HG03060 (cell line): ENCODE data around the gene NKG7.

ENCODE experiments used
- ATAC-seq: cut with Tn5 transposase; IDR thresholded peaks from one replicate; pipeline ENCODE4 v1.9.1; 2021; ENCODE audit warnings: low read depth, moderate number of reproducible peaks; ENCODE audit not compliant: unreplicated experiment

NKG7 gene

DNA sequence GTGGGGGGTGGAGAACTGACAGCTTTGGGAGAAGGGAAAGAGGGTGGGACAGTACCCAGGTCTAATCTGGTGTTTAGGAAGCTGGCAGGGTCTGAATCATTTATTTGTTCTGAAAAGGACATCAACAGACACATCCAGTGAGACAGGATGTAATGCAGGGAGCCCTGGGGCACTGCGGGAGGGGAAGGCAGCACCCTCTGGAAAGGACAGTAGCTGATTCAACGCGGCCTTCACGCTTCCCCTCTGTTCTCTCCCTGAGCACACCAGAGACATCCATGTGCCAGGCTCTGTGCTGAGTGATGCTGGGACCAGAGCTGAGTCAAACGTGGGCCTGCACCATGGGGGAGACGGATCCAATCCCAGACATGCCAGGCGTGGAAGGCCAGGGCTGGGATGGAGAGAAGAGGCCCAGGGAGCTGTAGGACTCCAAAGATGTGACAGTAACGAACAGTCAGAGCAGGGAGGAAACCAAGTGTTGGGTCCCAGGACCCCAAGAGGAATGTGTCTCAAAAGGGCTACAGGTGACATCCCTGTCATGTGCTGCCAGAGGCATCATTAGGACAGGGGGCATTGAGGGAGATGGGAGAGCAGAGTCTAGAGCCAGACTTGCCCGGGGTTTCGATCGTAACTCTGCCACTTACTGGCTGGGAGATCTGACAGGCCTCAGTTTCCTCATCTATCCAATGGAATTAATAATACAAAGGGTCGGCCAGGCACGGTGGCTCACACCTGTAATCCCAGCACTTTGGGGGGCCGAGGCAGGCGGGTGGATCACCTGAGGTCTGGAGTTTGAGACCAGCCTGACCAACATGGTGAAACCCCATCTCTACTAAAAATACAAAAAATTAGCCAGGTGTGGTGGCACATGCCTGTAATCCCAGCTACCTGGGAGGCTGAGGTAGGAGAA is 8.0 kb downstream of the NKG7 start:
- no peak for ATAC-seq

DNA sequence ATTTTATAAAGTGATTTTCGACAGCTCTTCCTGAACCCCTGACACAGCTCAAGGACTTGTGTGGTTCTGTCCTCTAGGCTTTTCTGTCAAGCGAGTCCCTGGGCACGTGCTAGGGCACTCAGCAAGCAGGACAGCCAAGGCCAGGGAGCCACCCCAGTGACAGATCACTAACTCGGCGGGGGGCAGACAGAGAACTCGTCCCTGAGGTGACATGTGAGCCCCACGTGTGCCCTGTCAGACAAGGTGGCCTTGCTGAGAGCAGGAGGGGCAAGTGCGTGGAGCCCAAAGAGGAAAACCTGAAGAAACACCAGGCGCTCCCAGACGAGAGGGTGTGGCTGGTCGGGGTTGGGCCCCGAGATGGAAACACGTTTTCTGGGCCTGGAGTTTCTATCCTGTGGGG is 11.2 kb downstream of the NKG7 start:
- ATAC-seq, result no peak

DNA sequence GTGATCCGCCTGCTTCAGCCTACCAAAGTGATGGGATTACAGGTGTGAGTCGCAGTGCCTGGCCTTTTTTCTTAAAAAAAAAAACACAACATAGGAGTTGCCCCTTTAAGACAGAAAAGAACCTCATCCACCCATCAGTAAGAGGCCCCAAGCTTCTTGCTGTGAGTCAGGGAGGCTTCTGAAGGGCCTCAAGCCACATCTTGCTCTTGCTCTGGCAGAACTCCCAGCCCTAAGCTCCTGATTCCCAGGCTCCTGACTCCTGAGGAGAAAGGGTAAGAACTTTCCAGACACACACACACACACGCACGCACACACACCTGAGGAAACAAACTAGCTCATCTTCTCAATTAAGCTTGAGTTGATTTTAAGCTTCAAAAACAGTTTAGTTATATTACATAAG is 13.2 kb downstream of the NKG7 start:
- no peak for ATAC-seq

DNA sequence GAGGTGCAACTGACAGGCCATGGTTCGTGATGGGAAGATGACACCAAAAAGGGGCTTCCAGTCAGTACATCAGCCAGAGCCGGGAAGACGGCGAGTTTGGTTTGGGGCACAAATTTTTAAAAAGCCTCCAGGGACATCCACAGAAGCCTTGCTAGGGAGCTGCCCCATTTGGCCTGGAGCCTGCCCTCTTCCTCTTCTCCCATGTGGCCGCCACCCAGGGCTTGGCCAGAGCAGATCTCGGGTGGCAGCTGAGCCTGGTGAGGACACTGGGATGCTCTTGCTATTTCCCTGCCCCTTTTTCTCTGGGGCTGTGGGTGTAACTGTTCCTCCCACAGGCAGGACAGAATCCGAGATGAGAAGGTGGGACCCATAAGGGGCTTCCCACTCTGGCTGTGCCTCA is 14.5 kb downstream of the NKG7 start:
- ATAC-seq, result no peak

DNA sequence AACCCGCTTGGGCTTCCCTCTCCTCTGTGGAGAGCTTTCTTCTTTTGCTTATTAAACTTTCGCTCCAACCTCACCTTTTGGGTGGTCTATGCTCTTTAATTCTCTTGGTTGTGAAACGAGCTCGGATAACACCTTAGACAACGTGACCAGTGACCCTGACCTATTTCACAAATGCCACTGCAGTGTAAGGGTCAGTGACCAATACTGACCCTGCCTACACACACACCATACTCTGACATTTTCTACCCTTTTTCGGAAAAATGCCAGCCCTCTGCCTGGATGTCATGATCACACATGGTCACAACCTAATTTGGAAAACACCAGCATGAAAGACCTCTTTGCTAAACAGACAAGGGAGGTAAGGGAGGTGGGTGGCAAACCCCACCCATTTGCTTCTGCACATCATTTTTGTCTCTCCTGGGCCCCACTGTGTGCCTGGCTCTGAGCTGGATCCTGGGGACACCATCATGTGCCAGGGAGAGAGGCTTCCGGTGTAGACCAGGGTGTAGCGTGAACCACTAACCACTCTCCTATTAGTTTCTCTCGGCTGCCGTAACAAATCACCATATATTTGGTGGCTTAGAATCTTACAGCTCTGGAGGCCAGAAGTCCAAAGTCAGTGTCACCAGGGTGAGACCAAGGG is 16.2 kb downstream of the NKG7 start:
- ATAC-seq, result no peak

GRCh38 chr19:51354742-51355148 is 17.7 kb downstream of the NKG7 start:
- no peak for ATAC-seq

DNA sequence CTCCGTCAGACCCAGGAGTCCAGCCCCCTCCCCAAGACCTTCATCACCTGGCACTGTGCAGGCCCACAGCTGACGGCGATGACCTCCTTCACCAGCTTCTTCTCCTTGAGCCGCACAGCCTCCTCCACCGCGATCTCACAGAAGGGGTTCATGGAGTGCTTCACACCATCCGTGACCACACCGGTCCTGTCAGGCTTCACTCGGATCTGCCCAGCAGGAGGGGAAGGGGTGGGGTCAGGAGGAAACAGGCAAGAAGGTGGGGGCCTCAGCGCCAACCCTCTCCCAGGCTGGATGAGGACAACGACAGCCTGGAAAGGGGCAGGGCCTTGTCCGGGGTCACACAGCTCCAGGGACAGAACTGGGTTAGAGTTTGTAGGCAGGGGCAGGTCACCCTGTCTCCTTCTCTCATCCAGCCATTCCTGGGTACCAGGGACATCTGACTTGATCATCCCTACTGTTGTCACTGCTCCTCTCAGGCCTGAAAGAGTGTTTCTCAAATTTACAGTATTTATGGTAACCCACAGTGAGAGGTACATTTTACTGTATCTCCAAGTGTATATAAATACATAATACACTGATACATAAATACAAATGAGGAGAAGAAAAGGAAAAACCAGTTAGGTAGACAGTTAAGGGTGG is 18.2 kb downstream of the NKG7 start:
- no peak for ATAC-seq

- no peak for ATAC-seq
Observed at GRCh38 chr19:51352783-51353360, 19.6 kb downstream of the NKG7 start.

GRCh38 chr19:51351266-51351990 is 21.0 kb downstream of the NKG7 start:
- ATAC-seq, result no peak

GRCh38 chr19:51347209-51347928 is 25.1 kb downstream of the NKG7 start:
- no peak for ATAC-seq

DNA sequence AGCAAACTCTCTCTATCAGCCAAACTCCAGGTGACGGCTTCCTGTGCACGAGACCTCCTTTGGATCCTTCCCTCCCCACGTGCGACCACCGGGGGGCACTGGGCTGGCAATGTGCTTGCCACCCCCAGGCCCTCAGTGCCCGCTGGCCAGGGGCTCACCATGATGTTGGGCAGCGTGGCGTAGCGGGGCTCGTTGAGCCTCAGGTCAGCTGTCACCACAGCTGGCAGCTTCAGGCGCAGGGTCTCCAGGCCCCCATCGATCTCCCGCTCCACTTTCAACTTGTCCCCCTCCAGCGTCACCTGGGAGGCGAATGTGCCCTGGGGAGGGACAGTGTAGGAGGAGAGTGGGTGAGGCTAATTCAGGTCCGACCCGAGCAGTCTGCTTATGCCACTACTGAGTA is 25.7 kb downstream of the NKG7 start:
- no peak for ATAC-seq

DNA sequence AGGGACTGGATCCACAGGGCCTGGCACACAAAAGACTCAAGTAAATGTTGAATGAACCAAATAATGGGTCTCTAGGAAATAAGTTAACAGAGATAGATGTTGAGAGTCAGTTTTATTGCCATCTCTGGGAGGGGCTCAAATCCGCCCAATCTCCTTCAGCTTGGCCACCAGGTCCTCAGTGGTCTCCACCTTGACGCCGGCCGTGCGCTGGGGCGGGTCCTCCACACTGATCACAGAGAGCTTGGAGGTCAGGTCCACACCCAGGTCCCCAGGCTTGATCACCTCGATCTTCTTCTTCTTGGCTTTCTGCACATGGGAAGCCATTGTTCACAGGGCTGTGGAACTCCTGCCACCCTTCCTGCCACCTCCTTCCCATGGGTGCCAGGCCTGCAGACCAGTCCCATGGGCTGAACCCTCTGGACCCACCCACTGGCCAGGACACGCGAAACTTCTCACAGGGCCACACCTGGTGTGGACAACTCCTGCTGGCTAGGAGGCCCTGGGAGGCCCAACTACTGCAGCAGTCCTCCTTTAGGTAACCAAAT is 27.3 kb downstream of the NKG7 start:
- ATAC-seq, result no peak

GRCh38 chr19:51342631-51343569 is 29.6 kb downstream of the NKG7 start:
- no peak for ATAC-seq

DNA sequence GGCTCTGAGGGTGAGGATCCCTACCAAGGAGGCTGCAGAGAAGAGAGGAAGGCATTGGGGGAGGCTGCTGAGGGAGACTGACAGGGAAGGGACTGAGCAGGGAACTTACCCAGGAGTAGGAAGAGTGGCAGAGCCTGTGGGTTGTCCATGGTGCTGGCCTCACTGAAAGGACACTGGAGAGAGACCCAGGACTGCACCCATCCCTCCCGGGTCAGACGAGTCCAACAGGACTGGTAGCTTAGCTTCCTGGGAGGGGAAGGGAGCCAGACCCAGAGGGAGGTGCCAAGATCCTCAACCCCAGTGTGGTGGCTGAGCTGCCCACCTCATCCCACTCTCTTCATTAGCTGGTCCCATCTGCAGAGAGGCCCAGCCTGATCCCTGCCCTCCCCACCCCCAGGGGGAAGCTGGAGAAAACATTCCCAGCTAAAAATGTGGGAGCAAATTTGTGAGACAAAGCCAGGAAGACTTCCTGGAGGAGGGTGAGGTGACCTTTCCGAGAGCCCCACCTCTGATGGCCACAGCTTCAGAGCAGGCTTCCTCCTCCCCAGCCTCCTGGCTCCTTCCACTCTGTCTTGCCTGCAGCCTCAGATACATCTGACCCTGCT is 30.4 kb downstream of the NKG7 start, which contains the start of gene VSIG10L:
TSS of gene VSIG10L (minus strand) at position 164 of the 605 bp plus-strand sequence. CDS start at position 149, 15 bp downstream.
- no peak for ATAC-seq

- no peak for ATAC-seq
Observed at GRCh38 chr19:51341066-51341465, 31.4 kb downstream of the NKG7 start.

- ATAC-seq, result no peak
Observed at GRCh38 chr19:51339687-51340656, 32.5 kb downstream of the NKG7 start.

GRCh38 chr19:51339313-51339686 is 33.2 kb downstream of the NKG7 start:
- no peak for ATAC-seq
